B cell (primary cell): Measurements from ENCODE around the gene PDZD2.

Experiments used
- CTCF ChIP-seq: fragments of 200-600 bp; IDR thresholded peaks from one replicate; pipeline ENCODE4 v1.8.0; 2022; ENCODE audit warnings: antibody characterized with exemption, mild to moderate bottlenecking
- EZH2 ChIP-seq: IDR thresholded peaks from 2 replicates; pipeline ENCODE4 v1.6.1; 2012; ENCODE audit warnings: borderline replicate concordance, low read depth, mild to moderate bottlenecking, moderate library complexity, low read length; ENCODE audit not compliant: insufficient read depth, poor library complexity, severe bottlenecking

GRCh38 chr5:31645420-31646081 lies 6.6 kb downstream of the PDZD2 start:
- TF ChIP-seq EZH2 (no peak), CTCF (no peak)
